Large intestine (tissue), 3 donors: Measurements from ENCODE around the gene SMIM22. TPM values are rescaled to one million over a fixed set of nuclear protein-coding genes. Genes with fewer than 3 reads are reported as not detected.
"Not testable (repeated sequence)": the region's sequence is repeated elsewhere in the genome, so short reads cannot be mapped to it uniquely, and the experiment has no call there.

Experiments used
- DNase-seq, 2 donors: peaks; one replicate each; pipeline versions ENCODE4 v3.0.0 to v3.0.0-alpha.2; 2013
- H3K27ac ChIP-seq: one replicate; pipeline ENCODE4 v1.5.1; 2013; ENCODE audit warnings: low read length
- H3K27me3 ChIP-seq: 2 replicates; pipeline ENCODE4 v1.6.1; 2013; ENCODE audit warnings: low read length; ENCODE audit not compliant: control insufficient read depth, insufficient read depth
- H3K36me3 ChIP-seq: 2 replicates; pipeline ENCODE4 v1.6.1; 2013; ENCODE audit warnings: low read length; ENCODE audit not compliant: control insufficient read depth, insufficient read depth
- H3K4me1 ChIP-seq: one replicate; pipeline ENCODE4 v1.6.1; 2013; ENCODE audit warnings: low read length; ENCODE audit not compliant: control insufficient read depth, insufficient read depth
- H3K4me3 ChIP-seq: one replicate; pipeline ENCODE4 v1.5.1; 2013; ENCODE audit warnings: low read length
- H3K9me3 ChIP-seq: one replicate; pipeline ENCODE4 v1.6.1; 2013; ENCODE audit warnings: mild to moderate bottlenecking, low read depth, low read length, moderate library complexity; ENCODE audit not compliant: control insufficient read depth
- WGBS: methylation state at CpG from one replicate; pipeline ENCODE4 v1.1.5; 2013; ENCODE audit warnings: low lambda C conversion rate; ENCODE audit not compliant: insufficient coverage; 5-methylcytosine and 5-hydroxymethylcytosine counted together
- polyA plus RNA-seq: library from polyadenylated mRNA; unstranded; fragments of 120-200 nt; gene quantifications from one replicate; pipeline ENCODE4 v1.2.1, GENCODE V29; 2013

The SMIM22 gene
- polyA plus RNA-seq, 1 donor, result 75.8 TPM

DNA sequence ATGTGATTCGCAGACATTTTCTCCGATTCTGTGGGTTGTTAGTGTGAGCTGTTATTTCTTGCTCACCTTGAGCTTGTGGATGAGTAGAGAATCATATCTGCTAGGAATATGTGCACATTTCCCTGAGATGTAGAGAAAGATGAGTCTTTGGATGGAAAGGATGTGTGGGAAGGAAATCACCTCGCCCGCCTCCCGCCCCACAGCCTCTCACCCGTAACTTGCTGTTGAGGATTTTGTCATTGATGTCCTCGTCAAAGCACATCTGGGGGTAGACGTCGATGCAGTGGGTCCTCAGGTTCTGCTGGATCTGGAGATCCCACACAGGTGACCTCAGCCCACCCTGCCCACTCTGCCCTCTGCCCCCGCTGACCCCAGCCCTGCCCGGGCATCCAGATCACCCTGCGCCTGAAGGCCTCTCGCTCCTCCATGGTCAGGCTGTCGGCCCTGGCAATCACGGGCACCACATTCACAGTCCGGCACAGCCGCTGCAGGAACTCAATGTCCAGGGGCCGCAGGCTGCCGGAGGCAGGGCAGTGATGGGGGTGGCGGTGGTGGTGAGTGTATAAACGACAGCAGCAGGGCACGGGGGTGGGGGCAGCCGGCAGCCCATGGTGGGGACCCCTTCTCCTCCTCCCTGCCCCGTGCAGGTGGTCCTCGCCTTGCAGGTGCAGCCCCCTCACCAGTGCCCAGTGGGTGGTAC lies 11.8 kb upstream of the SMIM22 start:
- no peak for DNase-seq
- Histone ChIP-seq H3K27ac (no peak overlapping the region), H3K9me3 (no peaks in the 10 kb centered on the region), H3K4me3 (no peak overlapping the region), H3K36me3 (no peaks in the 10 kb centered on the region), H3K4me1 (peaks cover 13% of the 10 kb centered on the region), H3K27me3 (no peaks in the 10 kb centered on the region)
- no CpG with 5 or more reads among the region's 25 CpGs for WGBS

GRCh38 chr16:4783951-4784336 lies 11.2 kb upstream of the SMIM22 start:
- WGBS, result no CpG with 5 or more reads among the region's 16 CpGs
- DNase-seq, result no peak
- Histone ChIP-seq H3K27ac (no peak overlapping the region), H3K4me1 (peaks cover 14% of the 10 kb centered on the region), H3K27me3 (no peaks in the 10 kb centered on the region), H3K9me3 (no peaks in the 10 kb centered on the region), H3K4me3 (no peak overlapping the region), H3K36me3 (no peaks in the 10 kb centered on the region)

DNA sequence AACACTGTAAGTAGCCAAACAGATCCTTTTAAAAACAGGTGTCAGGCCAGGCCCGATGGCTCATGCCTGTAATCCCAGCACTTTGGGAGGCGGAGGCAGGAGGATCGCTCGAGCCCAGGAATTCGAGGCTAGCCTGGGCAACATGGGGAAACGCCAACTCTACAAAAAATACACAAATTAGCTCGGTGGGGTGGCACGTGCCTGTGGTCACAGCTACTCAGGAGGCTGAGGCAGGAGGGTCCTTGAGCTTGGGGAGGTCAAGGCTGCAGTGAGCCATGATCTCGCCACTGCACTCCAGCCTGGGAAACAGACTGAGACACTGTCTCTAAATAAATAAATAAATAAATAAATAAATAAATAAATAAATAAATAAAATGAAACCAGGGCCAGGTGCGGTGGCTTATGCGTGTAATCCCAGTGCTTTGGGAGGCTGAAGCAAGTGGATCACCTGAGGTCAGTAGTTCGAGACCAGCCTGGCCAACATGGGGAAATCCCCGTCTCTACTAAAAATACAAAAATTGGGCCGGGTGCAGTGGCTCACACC lies 10.7 kb upstream of the SMIM22 start:
- H3K27me3 ChIP-seq, H3K36me3 ChIP-seq, H3K9me3 ChIP-seq, DNase-seq, H3K27ac ChIP-seq, H3K4me3 ChIP-seq: not testable (repeated sequence)
- 100% methylated on average over 2 of the region's 14 CpGs for WGBS
- peaks cover 14% of the 10 kb centered on the region for H3K4me1 ChIP-seq

GRCh38 chr16:4785758-4786433 lies 9.3 kb upstream of the SMIM22 start:
- H3K4me1 ChIP-seq, result peaks cover 14% of the 10 kb centered on the region
- H3K4me3 ChIP-seq, result no peak overlapping the region
- H3K27me3 ChIP-seq, result no peaks in the 10 kb centered on the region
- no peak for DNase-seq
- no CpG with 5 or more reads among the region's 23 CpGs for WGBS
- no peaks in the 10 kb centered on the region for H3K36me3 ChIP-seq
- no peaks in the 10 kb centered on the region for H3K9me3 ChIP-seq
- no peak overlapping the region for H3K27ac ChIP-seq

DNA sequence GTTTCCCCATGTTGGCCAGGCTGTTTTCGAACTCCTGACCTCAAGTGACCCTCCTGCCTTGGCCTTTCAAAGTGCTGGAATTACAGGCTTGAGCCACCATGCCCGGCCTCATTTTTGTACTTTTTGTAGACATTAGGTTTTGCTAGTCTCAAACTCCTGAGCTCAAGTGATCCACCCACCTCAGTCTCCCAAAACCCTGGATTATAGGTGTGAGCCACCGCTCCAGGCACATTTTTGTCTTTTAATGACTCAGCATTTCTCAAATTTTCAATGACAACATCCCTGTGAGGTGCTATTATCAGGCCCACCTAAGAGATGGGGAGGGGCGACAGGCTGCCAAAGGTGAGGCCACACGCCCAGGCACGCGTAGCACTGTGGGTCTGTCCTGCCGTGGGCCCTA lies 8.1 kb upstream of the SMIM22 start:
- Histone ChIP-seq H3K4me1 (peaks cover 14% of the 10 kb centered on the region), H3K27ac (no peak overlapping the region), H3K36me3 (no peaks in the 10 kb centered on the region), H3K4me3 (no peak overlapping the region), H3K9me3 (no peaks in the 10 kb centered on the region), H3K27me3 (no peaks in the 10 kb centered on the region)
- DNase-seq, result no peak
- no CpG with 5 or more reads among the region's 8 CpGs for WGBS

- Histone ChIP-seq H3K36me3 (no peaks in the 10 kb centered on the region), H3K27ac (peak within 1 kb of the TSS; percentile 49), H3K9me3 (no peaks in the 10 kb centered on the region), H3K27me3 (no peaks in the 10 kb centered on the region), H3K4me1 (peaks cover 14% of the 10 kb centered on the region), H3K4me3 (no peak within 1 kb of the TSS)
- WGBS, result 60% methylated on average over 1 of the region's 14 CpGs
- no peak for DNase-seq
These were observed 7.3 kb upstream of the SMIM22 start, which contains the start of gene SEPTIN12 for GRCh38 chr16:4787627-4788482. SEPTIN12 (minus strand) TSS chr16:4788345; CDS start chr16:4787645, 700 bp downstream.

DNA sequence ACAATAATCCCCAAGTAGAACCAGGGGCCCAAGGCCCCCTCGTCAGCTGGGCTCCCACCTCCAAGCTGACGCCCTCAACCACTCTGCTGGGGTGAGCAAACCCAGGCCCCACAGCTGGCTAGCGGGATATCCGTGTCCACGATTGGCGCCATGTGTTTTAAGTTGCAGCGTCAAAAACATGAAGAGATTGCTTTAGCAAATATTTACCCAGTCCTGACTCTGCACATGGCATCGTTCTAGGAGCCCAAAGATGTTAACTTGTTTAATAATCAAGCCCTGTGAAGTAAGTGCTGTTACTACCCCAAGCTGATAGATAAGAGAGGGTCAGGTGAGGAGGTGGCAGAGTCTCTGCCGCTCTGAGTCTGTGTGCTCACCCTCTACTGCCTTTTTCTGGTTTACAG lies 6.7 kb upstream of the SMIM22 start:
- Histone ChIP-seq H3K9me3 (no peaks in the 10 kb centered on the region), H3K27ac (peak overlapping the region; percentile 49), H3K27me3 (no peaks in the 10 kb centered on the region), H3K36me3 (no peaks in the 10 kb centered on the region), H3K4me1 (peaks cover 14% of the 10 kb centered on the region), H3K4me3 (no peak overlapping the region)
- peak; percentile 51 to 75 for DNase-seq
- no CpG with 5 or more reads among the region's 9 CpGs for WGBS

DNA sequence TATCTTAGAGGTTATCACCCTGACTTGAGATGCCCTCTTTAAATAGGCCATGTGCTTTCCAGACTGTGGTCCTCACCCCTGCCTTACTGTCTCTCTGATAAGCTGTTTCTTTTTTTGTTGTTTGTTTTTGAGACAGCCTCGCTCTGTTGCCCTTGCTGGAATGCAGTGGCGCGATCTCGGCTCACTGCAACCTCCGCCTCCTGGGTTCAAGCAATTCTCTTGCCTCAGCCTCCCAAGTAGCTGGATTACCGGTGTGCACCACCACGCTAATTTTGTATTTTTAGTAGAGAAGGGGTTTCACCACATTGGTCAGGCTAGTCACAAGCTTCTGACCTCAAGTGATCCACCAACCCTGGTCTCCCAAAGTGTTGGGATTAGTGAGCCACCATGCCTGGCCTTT lies 6.3 kb upstream of the SMIM22 start:
- DNase-seq, result no peak
- H3K9me3 ChIP-seq, result no peaks in the 10 kb centered on the region
- no peak overlapping the region for H3K4me3 ChIP-seq
- no peaks in the 10 kb centered on the region for H3K36me3 ChIP-seq
- H3K27ac ChIP-seq, result peak overlapping the region; percentile 49
- no CpG with 5 or more reads among the region's 7 CpGs for WGBS
- peaks cover 14% of the 10 kb centered on the region for H3K4me1 ChIP-seq
- H3K27me3 ChIP-seq, result no peaks in the 10 kb centered on the region

DNA sequence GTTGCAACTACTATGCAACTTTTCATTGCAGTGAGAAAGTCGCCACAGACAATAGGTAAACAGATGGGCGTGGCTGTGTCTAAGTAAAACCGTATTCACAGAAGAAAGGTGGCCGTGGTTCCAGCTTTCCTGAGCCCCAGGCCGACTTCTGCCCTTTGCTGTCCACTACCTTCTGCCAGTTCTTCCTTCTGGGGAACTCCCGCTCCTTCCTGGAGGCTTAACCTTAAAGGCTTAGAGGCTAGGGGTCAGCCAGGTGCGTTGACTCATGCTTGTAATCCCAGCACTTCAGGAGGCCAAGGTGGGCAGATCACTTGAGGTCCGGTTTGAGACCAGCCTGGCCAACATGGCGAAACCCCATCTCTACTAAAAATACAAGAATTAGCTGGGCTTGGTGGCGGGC lies 4.9 kb upstream of the SMIM22 start:
- Histone ChIP-seq H3K27ac (no peak overlapping the region), H3K4me3 (no peak overlapping the region), H3K36me3 (no peaks in the 10 kb centered on the region), H3K4me1 (peaks cover 17% of the 10 kb centered on the region), H3K27me3 (no peaks in the 10 kb centered on the region), H3K9me3 (no peaks in the 10 kb centered on the region)
- DNase-seq, result no peak
- 83% methylated on average over 1 of the region's 10 CpGs for WGBS

- H3K27ac ChIP-seq, result no peak overlapping the region
- DNase-seq, result no peak
- H3K9me3 ChIP-seq, result no peaks in the 10 kb centered on the region
- H3K27me3 ChIP-seq, result no peaks in the 10 kb centered on the region
- H3K36me3 ChIP-seq, result no peaks in the 10 kb centered on the region
- no CpG with 5 or more reads among the region's 10 CpGs for WGBS
- H3K4me3 ChIP-seq, result no peak overlapping the region
- peaks cover 19% of the 10 kb centered on the region for H3K4me1 ChIP-seq
These were observed 4.3 kb upstream of the SMIM22 start for GRCh38 chr16:4790871-4791270.
